ENCODE data around the gene NR2F1-AS1.

- TF ChIP-seq, protein P1, sequence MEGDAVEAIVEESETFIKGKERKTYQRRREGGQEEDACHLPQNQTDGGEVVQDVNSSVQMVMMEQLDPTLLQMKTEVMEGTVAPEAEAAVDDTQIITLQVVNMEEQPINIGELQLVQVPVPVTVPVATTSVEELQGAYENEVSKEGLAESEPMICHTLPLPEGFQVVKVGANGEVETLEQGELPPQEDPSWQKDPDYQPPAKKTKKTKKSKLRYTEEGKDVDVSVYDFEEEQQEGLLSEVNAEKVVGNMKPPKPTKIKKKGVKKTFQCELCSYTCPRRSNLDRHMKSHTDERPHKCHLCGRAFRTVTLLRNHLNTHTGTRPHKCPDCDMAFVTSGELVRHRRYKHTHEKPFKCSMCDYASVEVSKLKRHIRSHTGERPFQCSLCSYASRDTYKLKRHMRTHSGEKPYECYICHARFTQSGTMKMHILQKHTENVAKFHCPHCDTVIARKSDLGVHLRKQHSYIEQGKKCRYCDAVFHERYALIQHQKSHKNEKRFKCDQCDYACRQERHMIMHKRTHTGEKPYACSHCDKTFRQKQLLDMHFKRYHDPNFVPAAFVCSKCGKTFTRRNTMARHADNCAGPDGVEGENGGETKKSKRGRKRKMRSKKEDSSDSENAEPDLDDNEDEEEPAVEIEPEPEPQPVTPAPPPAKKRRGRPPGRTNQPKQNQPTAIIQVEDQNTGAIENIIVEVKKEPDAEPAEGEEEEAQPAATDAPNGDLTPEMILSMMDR (IDR thresholded peaks at IDR 0.05; ENCODE audit: insufficient read depth, low read depth, low read length) = no peak
- no peak for TF ChIP-seq EZH2 (IDR thresholded peaks at IDR 0.05; ENCODE audit: insufficient read depth, low read length)
Observed at GRCh38 chr5:93609762-93610161, 28.7 kb upstream of the NR2F1-AS1 start.
